Right lobe of liver (tissue), 6 donors: ENCODE measurements around the gene ADAM12. TPM values are rescaled to one million over a fixed set of nuclear protein-coding genes. Genes with fewer than 3 reads are reported as not detected.

ENCODE experiments used
- ATAC-seq, 4 donors: fragments of 200-7000 bp; cut with Tn5 transposase; one replicate each; pipeline ENCODE4 v1.9.1; 2020; ENCODE audit warnings: mild to moderate bottlenecking in 4 of 4, moderate library complexity in 4 of 4
- DNase-seq, 3 donors: peaks; one replicate each; pipeline ENCODE4 v3.0.0-alpha.2; 2020
- H3K27ac ChIP-seq, 3 donors: fragments of 200-600 bp; one replicate each; pipeline ENCODE4 v1.8.0; 2022
- H3K27me3 ChIP-seq, 2 donors: fragments of 200-600 bp; one replicate each; pipeline ENCODE4 v1.8.0; 2022
- H3K36me3 ChIP-seq, 4 donors: fragments of 200-600 bp; sonication (generic) in 1 of 4; one replicate each; pipeline versions ENCODE4 v1.5.1 to v1.8.0; 2017 to 2022; ENCODE audit warnings: control low read depth in 1 of 4
- H3K4me1 ChIP-seq, 4 donors: fragments of 200-600 bp; sonication (generic) in 1 of 4; one replicate each; pipeline versions ENCODE4 v1.5.1 to v1.8.0; 2017 to 2022; ENCODE audit warnings: control low read depth in 1 of 4
- H3K4me3 ChIP-seq, 3 donors: fragments of 200-600 bp; one replicate each; pipeline ENCODE4 v1.8.0; 2022
- H3K9me3 ChIP-seq, 4 donors: fragments of 200-600 bp; sonication (generic) in 1 of 4; one replicate each; pipeline versions ENCODE4 v1.5.1 to v1.8.0; 2017 to 2022; ENCODE audit warnings: control low read depth in 1 of 4
- CTCF ChIP-seq, 4 donors: fragments of 200-600 bp in 3 of 4; fragments of 450-650 bp in 1 of 4; IDR thresholded peaks; one replicate each; pipeline versions ENCODE4 v1.5.1 to v1.8.0; 2016 to 2022; ENCODE audit warnings: antibody characterized with exemption in 4 of 4, mild to moderate bottlenecking in 2 of 4
- POLR2A ChIP-seq: fragments of 450-650 bp; IDR thresholded peaks from one replicate; pipeline ENCODE4 v1.6.1; 2017; ENCODE audit warnings: antibody characterized with exemption, mild to moderate bottlenecking
- WGBS: methylation state at CpG from one replicate; pipeline ENCODE4 v1.1.6; 2018; ENCODE audit warnings: low coverage, low lambda C conversion rate; ENCODE audit not compliant: insufficient coverage; ENCODE audit errors: missing lambda C conversion rate; 5-methylcytosine and 5-hydroxymethylcytosine counted together
- intact Hi-C, 2 donors: fragments of 100-400 bp; cut with DNase I; formaldehyde crosslinking; loops; one replicate each; pipeline versions ENCODE4 v1.11.2 to v1.14.1; 2022
- total RNA-seq, 6 experiments: library from RNA; depleted of rRNA in 2 of 6; stranded (reverse); fragments of >200 nt in 2 of 6; fragmentation: NEBNext Ultra II Directional in 3 of 6; extraction: Animal tissue kit (Norgen Biotek cat#: 25700) in 3 of 6; gene quantifications; one replicate each; pipeline versions ENCODE4 v1.1.0 to v1.2.4, GENCODE V29; 2016 to 2023
- donor health status: DM: no; HTN: yes; CAD: no.
- donor health status: DM: no; HTN: no; CAD: no.
- donor health status: DM: no; HTN: no; CAD: no.
- donor health status: DM: no; HTN: yes; CAD: no.
- donor health status: DM: no; HTN: yes; CAD: no.

ADAM12 gene
- total RNA-seq, 6 experiments from 2014 or later, result 0.06 to 1.3 (median 0.48) TPM; not detected in 2

GRCh38 chr10:126016156-126016805 lies 372.0 kb downstream of the ADAM12 start:
- ATAC-seq, result no peak
- Histone ChIP-seq H3K27me3 (no peaks in the 10 kb centered on the region), H3K4me1 (no peaks in the 10 kb centered on the region), H3K4me3 (no peak overlapping the region), H3K9me3 (no peaks in the 10 kb centered on the region), H3K36me3 (no peaks in the 10 kb centered on the region), H3K27ac (no peak overlapping the region)
- no peak for TF ChIP-seq POLR2A
- no peak for TF ChIP-seq CTCF (IDR thresholded peaks at IDR 0.05)
- WGBS, result 85% methylated on average over 2 of the region's 4 CpGs
- DNase-seq, result no peak
- intact Hi-C loops, result no loop called here

DNA sequence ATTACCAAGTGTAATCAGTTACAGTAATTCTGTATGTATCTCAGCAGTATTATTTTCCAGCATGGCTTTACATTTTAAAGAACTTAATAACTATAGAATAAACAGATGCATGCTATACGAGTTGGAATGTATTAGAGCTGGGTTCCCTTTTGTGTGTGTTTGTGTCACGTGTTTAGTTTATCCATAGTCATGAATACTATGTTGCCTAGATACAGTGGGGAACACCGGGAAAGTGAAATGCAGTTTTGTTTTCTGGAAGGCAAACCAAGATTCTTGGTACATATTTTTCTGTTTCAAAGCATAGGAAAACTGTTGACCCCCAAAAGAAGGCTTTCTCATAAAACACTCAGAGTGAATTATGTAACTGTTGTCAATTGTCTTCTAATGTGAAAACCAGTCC lies 372.9 kb downstream of the ADAM12 start:
- DNase-seq, result no peak
- no peaks in the 10 kb centered on the region for H3K36me3 ChIP-seq
- no peak for ATAC-seq
- WGBS, result 53% methylated on average over 3 of the region's 3 CpGs
- no peaks in the 10 kb centered on the region for H3K27me3 ChIP-seq
- H3K9me3 ChIP-seq, result no peaks in the 10 kb centered on the region
- H3K4me3 ChIP-seq, result no peak overlapping the region
- no peak overlapping the region for H3K27ac ChIP-seq
- TF ChIP-seq POLR2A, result no peak
- no peak for TF ChIP-seq CTCF (IDR thresholded peaks at IDR 0.05)
- H3K4me1 ChIP-seq, result no peaks in the 10 kb centered on the region
- intact Hi-C loops, result no loop called here

- Histone ChIP-seq H3K4me3 (no peak overlapping the region), H3K4me1 (no peaks in the 10 kb centered on the region), H3K27me3 (no peaks in the 10 kb centered on the region), H3K36me3 (no peaks in the 10 kb centered on the region), H3K9me3 (no peaks in the 10 kb centered on the region), H3K27ac (no peak overlapping the region)
- TF ChIP-seq CTCF (IDR thresholded peaks at IDR 0.05) (no peak), POLR2A (no peak)
- DNase-seq, result no peak
- intact Hi-C loops, result no loop called here
- ATAC-seq, result no peak
- WGBS, result 62% methylated on average over 7 of the region's 7 CpGs
Measured at GRCh38 chr10:126014309-126014708, 374.0 kb downstream of the ADAM12 start.

DNA sequence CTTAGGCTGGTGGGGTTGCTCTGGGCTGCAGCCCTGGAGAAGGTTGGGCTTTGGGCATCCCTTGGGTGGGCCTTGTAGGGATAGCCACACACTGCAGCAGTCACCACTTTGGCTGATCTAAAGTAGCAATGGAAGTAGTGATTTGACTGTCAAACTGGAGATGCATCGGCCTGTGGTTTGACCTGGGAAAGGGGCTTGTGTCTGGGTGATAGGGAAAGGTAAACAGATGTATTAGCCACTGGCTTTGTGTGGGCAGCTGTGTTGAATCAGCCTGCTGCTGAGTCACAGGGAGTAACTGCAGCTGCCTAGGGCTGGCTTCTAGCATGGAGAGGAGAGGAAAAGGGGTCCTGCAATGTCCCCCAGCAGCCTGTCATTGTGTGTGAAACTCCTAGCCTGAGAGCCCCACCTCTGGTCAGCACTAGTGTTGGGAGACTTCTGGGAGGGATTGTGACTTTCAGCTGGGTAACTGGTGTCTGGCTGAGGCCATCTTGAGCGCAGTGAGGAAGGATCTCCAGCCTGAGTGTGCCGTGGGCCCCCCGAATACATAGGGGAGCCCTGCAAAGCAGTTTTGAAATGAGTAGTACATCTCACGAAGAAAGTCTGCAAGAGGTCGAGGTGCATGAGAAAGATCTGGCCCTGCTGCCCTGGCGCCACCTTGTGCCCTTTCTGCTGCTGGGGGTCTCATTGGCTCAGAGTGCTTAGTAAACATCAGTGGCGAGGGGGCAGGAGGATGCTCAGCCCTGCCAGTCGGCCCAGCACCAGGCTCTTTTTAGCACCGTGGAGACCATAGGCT lies 374.6 kb downstream of the ADAM12 start:
- no peaks in the 10 kb centered on the region for H3K27me3 ChIP-seq
- 35% methylated on average over 6 of the region's 10 CpGs for WGBS

More for the DNA sequence above, 374.6 kb downstream of the ADAM12 start:
- Histone ChIP-seq H3K9me3 (no peaks in the 10 kb centered on the region), H3K4me1 (no peaks in the 10 kb centered on the region), H3K27ac (no peak overlapping the region), H3K4me3 (no peak overlapping the region), H3K36me3 (no peaks in the 10 kb centered on the region)
- TF ChIP-seq POLR2A (no peak), CTCF (IDR thresholded peaks at IDR 0.05) (no peak)
- ATAC-seq (no peak), DNase-seq (no peak)
- intact Hi-C loops, result no loop called here
